ENCODE measurements around the gene NTN5.

- TF ChIP-seq TAF1 (IDR thresholded peaks at IDR 0.05; ENCODE audit: borderline replicate concordance, insufficient read depth, low read length): no peak
- TF ChIP-seq REST (IDR thresholded peaks at IDR 0.05; ENCODE audit: insufficient read depth in 1 of 2, low read depth in 2 of 2, low read length in 2 of 2): no peak
- no peak for TF ChIP-seq POLR2AphosphoS5 (IDR thresholded peaks at IDR 0.05; ENCODE audit: low read depth, low read length)
- TF ChIP-seq SIN3A (IDR thresholded peaks at IDR 0.05; ENCODE audit: borderline replicate concordance, insufficient read depth, low read length): no peak
- no peak for TF ChIP-seq FOXP2 (optimal IDR thresholded peaks at IDR 0.05; ENCODE audit: borderline replicate concordance, extremely low read depth, extremely low read length, insufficient read depth)
Measured at GRCh38 chr19:48624791-48625723, 47.8 kb downstream of the NTN5 start.
